ENCODE measurements around the gene RMDN2.

RMDN2 gene

GRCh38 chr2:38039121-38039910 is 114.2 kb downstream of the RMDN2 start:
- DNase-seq (ENCODE audit: low read depth), result no peak

- DNase-seq (ENCODE audit: low read depth), result no peak
Observed at GRCh38 chr2:38045811-38046210, 120.7 kb downstream of the RMDN2 start.

GRCh38 chr2:38056216-38056615 is 131.1 kb downstream of the RMDN2 start:
- no peak for DNase-seq (ENCODE audit: low read depth)

DNA sequence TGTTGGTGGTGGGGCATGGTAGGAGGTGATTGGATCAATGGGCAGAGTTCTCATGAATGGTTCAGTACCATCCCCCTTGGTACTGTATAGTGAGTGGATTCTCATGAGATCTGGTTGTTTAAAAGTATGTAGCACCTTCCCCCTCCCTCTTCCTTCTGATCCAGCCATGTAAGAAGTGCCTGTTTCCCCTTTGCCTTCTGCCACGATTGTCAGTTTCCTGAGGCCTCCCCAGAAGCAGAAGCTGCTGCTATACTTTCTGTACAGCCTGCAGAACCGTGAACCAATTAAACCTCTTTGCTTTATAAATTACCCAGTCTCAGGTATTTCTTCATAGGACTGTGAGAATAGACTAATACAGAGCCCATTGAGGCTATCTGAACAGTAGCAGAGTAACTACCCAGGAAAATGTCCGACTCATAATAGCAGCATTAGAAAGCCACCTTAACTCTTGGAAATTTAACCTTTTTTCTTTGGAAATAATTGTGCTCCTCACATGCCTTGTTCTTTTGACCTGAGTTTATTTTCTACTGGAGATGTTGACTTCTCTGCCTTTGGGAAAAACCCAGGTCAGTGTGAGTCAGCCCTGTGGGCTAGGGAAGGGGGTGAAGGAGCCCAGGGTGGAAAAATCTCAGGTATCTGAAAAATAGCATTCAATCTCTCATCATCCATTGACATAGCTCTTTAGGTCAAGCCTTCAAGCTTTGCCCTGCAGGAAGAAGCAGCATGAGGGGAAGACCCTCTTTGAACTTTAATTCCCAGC is 132.7 kb downstream of the RMDN2 start:
- DNase-seq (ENCODE audit: low read depth), result no peak

- DNase-seq (ENCODE audit: low read depth), result no peak
Observed at GRCh38 chr2:38060236-38061018, 135.3 kb downstream of the RMDN2 start.

DNA sequence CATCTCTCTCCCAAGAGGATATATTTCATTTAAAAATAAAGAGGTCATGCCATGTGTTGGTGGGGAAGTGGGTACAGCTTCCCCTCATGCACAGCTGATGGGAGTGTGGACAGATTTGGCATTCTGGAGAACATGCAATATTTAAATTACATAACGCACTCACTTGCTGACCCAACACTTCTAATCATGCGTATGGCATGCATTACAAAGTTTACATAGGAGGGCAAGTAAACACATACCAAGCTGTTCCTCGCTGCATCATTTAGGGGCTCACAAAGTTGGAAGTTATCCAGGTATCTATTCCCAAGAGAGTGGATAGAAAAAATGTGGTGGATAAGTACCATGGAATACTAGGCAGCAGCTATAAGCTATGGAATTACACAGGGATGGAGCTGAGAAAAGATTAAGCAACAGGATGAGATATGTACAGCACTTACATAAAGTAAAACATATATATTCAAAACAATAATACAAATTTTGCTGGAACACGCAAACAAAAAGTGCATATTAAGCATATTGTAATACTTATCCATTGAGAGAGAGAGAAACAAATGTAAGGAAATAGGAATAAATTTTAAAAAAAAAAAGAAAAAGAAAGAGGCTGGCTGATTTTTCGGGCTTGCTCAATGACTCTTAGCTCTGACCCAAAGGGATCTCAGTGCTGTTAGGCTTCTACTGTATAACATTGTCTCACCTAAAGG is 139.9 kb downstream of the RMDN2 start:
- DNase-seq (ENCODE audit: low read depth), result no peak

DNA sequence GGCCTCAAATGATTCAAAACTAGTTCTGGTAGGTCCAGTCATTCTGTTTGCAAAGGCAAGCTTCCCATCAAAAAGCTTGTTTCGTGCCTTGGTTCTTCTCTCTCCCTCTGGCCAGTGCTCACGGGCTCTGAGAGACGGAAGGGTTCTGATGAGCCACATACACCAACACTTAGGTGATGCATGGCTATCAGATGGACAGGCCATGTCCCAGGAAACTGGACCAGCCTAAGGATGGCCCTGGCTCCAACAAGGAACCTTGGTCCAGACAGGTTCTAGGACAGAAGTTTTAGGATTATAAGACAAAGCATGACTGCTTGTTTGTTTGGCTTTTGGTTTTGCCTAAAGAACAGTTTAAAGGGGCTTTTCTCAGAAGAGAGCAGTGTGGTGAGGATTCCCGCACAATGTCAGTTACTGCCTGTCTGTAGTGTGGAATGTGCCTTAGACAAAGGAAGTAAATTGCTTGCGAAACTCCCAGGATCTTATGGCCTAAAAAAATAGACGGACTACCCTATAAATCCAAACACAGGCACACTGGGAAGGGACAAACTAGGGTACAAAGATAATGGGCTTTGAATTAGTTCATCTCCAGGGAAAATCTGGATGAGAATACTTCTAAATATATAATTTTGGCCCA is 140.5 kb downstream of the RMDN2 start:
- no peak for DNase-seq (ENCODE audit: low read depth)

GRCh38 chr2:38066421-38067115 is 141.5 kb downstream of the RMDN2 start:
- DNase-seq (ENCODE audit: low read depth), result no peak

All from stimulated activated CD8-positive, alpha-beta memory T cell treated with anti-CD3 and anti-CD28 coated beads, Interleukin-4, amount 100 ng/mL, for 24 hours (primary cell).